GM18861 (cell line): ENCODE data around the gene INTS7.
"Not testable (repeated sequence)": the region's sequence is repeated elsewhere in the genome, so short reads cannot be mapped to it uniquely, and the experiment has no call there.

ENCODE experiments used
- ATAC-seq: cut with Tn5 transposase; IDR thresholded peaks from one replicate; pipeline ENCODE4 v1.9.1; 2021; ENCODE audit not compliant: unreplicated experiment

INTS7 gene

DNA sequence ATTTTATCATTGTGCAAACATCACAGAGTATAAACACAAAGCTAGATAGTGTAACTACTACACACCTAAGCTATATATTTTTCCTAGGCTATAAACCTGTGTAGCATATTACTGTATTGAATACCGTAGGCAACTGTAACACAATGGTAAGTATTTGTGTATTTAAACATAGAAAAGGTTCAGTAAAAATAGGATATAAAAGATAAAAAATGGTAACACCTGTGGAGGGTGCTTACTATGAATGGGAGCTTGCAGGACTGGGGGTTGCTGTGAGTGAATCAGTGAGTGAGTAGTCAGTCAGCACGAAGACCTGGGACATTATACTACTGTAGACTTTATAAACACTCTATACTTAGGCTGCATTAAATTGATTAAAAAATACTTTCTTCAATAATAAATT is 4.3 kb upstream of the INTS7 start:
- ATAC-seq = no peak

DNA sequence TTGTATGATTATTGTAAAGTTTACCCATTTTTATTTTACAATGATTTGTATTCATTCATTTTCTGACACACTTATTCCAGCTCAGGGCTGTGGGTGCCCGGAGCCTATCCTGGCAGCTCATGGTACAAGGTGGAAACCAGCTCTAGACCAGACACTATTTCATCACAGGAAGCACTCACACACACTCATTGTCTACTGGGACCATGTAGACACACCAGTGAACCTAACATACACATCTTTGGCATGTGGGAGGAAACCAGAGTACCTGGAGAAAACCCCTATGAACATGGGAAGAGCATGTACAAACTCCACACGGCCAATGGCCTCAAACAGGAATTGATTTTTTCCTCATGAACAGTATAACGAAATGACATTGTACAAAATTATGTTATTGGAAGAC is 2.5 kb upstream of the INTS7 start:
- ATAC-seq = no peak

DNA sequence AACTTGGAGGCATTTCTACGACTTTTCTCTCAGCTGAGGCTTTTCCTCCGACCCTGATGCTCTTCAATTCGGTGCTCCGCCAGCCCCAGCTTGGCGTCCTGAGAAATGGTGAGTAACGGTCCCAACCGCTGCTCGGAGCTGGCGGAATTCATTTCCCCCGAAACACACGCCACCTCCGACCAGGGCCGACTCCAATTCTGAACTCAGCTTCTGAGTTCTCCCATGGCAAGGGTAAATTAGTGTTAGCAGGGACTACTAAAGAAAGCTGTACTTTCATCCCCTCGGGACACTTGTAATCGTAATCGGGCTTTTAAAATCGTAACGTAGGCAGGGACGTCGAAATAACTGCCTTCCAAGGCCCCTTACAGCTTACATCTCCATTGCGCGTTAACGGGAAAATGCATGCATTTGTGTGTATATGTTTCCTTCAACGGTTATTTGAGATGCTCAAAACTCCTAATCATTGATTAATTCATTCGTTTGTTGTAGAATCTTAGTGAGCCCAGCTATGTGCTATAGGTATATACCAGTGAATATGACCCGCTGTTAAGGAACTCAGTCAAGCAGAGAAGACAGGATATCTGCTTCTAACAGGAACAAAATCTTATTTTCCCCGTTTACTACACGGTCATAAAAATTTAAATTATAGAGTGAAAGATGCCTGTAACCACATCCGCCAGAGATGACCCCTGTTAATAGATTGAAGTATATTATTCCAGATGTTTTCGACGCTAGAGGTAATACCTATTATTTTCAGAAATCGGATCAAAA is 663 bp upstream of the INTS7 start:
- ATAC-seq = peak; percentile 1

DNA sequence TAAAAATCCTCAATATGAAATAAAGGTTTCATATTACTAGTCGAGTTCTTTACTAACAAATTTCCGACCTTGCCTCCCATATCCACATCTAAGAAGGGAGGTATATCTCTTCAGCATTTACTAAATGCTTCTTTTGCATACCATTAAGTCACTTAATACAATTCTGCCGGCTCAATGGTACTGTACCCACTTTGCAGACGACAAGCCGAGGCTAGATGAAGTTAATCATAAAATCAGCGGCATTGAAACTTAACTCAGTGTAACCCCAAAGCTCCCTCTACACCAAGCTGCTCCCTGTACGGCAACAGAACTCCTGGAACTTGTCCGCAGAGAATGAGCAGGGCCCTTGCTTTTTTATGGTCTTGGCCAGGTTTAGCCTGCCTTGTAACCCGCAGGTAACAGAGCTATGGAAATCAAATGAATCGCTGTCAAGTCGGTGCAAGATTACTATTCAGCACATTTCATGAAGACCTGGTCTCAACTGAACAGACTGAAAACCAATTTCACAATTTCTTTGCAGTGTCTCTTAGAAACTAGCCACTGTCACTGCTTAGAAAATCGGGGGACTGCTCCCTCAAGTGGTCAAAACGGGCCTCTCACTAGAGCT is 738 bp downstream of the INTS7 start:
- peak; percentile 2 for ATAC-seq

DNA sequence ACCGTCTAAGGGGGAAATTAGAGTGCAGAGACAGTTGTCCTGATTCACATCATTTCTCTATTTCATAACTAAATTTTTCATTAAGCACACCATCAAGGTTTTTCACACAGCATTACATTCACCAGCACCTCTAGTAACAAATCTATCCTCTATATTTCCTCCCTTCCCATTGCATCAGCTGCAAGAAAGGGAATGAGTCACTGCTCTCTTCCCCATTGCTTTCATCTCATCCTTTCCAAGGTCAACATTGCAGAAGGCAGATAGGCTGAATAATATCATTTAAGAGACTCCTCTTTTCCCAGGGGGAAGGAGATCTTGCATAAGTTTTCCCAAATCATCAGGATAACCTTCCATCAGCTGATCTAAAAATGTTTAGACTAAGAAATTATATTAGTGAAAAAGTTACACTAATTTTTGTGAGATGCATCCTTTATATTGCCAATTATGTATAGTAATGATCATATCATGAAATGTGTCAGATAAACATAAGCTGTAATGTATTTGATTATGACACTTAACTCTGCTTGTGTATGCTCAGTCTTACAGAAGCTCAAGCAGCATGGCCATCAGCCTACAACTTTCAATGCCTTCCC is 4.3 kb downstream of the INTS7 start:
- no peak for ATAC-seq

DNA sequence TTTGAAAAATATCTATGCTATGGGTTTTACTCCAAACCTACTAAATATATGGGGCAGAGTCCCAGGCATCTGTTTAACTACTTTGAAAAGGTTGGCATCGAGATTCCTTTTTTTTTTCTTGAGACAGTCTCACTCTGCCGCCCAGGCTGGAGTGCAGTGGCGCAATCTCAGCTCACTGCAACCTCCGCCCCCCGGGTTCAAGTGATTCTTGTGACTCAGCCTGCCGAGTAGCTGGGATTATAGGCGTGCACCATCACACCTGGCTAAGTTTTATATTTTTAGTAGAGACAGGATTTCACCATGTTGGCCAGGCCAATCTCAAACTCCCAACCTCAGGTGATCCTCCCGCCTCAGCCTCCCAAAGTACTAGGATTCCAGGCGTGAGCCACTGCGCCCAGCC is 7.6 kb downstream of the INTS7 start:
- ATAC-seq = not testable (repeated sequence)

DNA sequence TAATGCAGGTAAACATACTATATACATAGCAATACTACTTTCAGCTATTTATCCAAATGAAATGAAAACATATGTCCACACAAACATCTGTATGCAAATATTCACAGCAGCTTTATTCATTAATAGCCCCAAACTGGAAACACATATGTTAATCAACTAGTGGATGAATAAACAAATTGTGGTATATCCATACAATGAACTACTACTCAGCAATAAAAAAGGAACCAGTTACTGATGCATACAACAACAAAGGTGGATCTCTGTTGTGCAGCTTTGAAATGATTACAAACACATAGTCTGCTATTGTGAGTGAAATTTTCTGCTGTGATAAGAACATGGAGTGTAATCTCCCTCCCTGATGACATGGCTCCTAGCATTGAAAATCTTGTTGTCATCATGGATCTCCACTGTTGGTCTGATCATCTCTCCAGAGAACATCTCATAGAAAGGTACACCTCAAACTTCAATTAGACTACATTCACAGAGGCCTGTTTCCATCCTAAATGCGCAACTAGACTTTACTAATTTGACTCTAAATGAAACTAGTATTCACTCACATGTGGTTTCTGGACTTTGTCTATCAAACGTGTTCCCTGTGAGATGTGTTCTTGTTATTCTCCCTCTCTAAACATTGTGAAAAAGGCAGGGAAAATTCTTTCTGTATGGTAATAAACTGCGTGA is 10.7 kb downstream of the INTS7 start:
- no peak for ATAC-seq

DNA sequence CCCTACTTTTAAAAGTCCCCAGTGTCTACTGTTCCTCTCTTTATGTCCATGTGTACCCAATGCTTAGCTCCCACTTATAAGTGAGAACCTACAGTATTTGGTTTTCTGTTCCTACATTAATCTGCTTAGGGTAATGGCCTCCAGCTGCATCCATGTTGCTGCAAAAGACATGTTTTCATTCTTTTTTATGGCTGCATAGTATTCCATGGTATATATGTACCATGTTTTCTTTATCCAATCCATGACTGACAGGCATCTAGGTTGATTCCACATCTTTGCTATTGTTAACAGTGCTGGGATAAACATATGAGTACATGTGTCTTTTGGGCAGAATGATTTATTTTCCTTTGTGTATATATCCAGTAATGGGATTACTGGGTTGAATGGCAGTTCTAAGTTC is 12.4 kb downstream of the INTS7 start:
- ATAC-seq = not testable (repeated sequence)

DNA sequence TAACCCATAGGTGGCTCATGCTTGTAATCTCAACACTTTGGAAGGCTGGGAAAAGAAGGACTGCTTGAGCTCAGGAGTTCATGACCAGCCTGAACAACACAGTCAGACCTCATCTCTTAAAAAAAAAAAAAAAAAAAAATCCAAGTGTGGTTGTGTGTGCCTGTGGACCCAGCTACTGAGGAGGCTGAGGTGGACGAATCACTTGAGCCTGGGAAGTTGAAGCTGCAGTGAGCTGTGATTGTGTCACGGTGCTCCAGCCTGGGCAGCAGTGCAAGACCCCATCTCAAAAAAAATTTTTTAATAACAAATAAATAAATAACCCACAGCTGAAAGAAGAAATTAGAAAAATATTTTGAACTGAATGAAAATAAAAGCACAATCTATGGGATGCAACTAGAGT is 13.8 kb downstream of the INTS7 start:
- no peak for ATAC-seq

DNA sequence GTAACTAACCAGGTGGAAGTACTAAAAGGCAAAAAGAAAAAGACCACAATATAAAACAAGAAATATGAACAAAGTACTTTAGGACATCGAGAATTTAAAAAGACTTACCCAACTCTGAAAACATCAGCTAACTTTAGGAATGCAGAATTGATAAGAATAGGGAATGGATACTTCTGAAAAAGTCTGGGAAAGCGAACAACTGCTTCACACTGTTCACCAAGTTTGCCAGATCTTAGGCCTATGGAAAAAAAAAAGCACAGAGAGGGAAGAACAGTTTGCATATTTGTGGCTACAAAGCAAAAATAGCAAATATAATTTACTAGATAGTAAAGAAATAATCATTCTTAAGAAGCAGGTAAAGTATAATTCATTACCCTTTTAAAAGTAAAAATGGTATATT is 14.4 kb downstream of the INTS7 start:
- ATAC-seq = no peak

DNA sequence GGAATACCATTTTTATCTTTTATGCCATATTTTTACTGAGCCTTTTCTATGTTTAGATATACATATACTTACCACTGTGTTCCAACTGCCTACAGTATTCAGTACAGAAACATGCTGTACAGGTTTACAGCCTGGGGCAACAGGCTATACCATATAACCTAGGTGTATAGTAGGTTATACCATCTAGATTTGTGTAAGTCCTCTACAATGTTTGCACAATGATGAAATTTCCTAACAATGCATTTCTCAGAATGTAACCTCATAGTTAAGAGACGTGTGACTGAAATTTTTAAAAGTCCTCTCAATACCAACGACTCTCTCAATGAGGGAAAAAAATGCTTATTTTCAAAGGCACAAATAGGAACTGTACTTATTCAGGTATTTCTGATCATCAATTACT is 21.7 kb downstream of the INTS7 start:
- no peak for ATAC-seq

DNA sequence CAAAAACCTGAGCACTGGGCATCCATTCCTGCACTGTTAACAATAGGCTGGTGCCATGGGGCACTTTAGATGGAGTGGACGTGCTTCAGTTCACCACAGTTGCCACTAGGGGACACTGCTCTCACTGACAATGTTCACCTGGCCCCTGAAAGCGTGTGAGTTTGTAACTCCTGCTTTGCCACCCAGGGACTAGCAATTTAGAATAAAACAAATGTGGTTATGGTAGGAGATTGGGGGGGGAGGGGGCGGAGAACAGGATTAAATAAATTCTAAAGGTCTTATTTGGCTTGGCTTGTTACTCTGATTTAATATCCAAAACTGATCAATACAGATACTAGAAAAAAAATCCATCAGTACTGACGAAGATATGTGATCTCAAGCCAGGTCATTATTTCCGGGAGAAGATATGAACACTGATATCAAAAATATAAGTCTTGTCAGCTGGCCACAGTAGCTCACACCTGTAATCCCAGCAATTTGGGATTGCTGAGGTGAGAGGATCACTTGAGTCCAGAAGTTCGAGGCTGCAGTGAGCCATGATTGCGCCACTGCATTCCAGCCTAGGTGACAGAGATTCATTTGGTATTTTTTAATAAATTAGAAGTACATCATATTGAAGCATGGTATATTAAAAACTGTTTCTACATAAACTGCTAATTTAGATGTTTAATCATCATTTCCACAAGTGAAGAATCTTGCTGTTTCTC is 23.2 kb downstream of the INTS7 start:
- no peak for ATAC-seq

DNA sequence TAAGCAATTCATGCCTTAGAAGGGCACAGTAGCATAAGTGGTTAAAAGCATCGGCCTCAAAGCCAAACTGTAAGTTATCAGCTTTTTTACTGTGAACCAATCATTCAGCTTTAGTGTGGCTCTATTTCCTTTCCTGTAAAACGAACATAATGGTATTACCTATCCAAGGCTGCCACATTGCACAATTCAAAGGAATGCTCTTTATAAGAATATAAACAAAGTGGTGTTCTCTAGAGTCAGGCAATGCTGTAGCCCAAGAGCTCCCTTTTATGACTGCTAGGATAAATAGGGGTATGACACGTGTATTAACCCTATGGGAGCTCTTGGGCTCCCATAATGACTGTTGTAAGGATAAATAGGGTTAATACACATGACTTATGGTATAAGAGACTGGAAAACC is 25.4 kb downstream of the INTS7 start:
- ATAC-seq = no peak

DNA sequence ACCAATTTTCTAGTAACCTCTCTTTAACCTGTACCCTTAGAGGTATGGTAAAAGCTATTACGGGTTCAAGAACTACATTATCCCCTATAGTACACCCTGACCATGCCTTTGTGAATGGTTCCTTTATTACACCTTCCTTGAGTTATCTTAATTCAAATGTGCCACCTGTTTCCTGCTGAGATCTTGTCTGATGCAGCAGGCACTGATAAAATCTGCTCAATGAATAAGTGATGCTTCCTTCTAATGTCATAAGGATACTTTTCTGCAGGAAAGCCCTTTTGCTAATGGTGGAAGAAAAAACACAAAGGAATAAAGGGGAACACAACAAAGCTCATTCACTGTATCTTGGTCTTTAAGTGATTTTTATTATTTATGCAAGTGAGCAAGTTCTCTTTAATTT is 25.8 kb downstream of the INTS7 start:
- ATAC-seq = no peak

DNA sequence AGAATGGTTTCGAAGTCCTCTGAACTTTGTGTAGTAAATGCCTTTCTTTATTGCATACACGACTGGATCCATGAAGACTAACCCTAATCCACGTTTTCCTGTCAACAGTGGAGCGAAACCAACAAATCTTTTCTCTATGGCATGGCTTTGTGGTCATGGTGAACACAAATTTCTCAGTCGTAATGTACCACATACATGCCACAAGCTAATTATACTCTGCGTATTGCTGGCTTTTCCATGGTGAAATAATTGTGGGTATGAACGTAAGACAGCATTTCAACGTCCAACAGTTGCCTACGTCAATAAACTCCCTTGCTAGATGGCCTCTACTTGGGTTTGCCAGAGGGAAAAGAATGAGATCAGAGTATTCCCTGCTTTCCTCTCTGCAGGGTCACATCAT is 27.5 kb downstream of the INTS7 start:
- no peak for ATAC-seq

DNA sequence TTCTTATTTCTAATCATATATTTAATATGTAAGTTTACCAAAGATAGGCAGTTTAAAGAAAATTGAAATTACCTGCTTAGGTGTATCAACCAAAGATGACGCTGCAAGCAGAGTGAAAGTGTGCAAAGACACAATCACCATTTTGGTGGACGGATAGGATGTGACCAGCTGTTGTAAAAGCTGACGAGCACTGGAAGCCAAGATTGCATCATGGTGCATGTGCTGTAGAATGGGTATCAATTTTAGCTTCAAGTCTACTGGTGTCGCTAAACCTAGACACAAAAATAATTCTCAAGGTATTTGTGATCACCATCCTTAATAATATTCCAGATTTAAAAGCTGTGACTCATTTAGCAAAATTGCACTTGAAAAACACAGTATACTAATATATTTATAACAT is 28.2 kb downstream of the INTS7 start:
- ATAC-seq = no peak

DNA sequence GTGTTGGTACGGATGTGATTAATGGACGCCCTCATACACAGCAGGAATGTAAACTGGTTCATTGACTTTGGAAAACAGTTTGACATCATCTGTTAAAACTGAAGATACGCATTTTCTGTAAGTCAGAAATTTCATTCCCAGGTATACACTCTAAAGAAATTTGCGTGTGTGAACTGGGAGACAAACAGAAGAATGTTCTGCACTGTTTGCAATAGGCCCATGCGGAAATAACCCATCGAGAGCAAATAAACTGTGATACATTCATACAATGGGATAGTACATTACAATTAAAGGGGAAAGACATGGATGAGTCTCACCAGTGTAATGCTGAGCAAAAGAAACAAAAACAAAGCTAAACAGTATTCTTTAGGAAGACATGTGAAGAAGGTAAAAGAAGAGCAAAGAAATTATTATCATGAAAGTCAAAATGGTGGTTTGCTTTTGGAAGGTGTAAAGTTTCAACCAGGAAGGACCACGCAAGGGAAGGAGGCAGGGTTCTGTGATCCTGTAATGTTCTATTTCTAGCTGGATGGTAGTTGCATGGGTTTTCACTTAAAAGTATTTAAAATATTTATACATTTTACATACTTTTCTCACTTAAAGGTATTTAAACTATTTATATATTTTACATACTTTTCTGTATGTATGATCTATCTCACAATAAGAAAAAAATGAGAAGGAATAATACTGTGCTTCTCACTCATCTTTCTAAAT is 30.3 kb downstream of the INTS7 start:
- no peak for ATAC-seq

DNA sequence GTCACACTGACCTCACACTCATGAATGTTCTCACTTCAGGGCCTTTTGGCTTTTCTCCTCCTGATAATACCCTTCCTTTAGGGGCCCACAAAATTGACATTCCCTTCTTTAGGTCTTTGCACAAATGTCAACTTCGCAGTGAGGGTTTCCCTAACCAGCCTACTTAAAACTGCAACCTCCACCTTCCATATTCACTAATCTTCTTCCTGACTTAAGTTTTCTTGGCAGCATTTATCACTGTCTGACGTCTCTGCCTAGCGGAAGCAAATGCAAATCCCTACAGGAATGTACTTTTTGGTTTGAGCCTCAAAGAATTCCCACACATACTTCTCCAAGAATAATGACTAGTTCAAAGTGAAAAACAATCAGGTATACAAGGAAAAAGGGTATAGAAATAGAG is 32.8 kb downstream of the INTS7 start:
- ATAC-seq = no peak

DNA sequence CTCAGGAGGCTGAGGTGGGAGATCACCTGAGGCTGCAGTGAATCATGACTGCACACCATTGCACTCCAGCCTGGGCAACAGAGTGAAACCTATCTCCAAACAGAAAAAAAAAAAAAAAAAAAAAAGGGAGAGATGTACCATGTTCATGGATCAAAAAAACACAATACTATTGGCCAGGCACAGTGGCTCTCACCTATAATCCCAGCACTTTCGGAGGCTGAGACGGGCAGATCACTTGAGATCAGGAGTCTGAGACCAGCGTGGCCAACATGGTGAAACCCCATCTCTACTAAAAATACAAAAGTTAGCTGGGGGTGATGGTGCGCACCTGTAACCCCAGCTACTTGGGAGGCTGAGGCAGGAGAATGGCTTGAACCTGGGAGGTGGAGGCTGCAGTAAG is 37.9 kb downstream of the INTS7 start:
- ATAC-seq = not testable (repeated sequence)

DNA sequence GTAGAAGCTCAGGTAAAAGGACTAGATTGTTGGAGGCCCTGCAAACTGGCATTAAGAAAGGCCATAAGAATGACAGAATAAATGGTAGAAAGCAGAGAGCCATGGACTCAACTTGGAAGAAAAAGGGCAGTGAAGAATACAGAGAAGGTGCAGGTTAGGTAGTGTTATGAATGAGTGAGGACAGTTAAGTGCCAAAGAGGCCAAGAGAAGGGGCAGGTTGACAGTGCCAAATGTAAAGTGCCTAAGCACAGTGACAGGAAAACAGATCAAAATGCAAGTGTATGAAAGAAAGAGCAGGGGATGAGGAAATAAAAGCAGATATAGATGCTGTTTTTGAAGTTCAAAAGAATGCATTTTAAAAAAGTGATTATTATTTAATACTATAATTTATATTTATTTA is 43.7 kb downstream of the INTS7 start:
- no peak for ATAC-seq
